H1 (cell line): ENCODE data around the gene CRABP1. TPM values are rescaled to one million over a fixed set of nuclear protein-coding genes. Genes with fewer than 3 reads are reported as not detected.

Experiments used
- CTCF ChIA-PET: fragments of 300-600 bp; sonication (Branson Sonifier 250); formaldehyde crosslinking; loops from one replicate; lab custom pipeline; 2021; ENCODE audit not compliant: partially characterized antibody; lab: Charles Lee
- POLR2A ChIA-PET: fragments of 300-600 bp; sonication (Branson Sonifier 250); formaldehyde crosslinking; loops from one replicate; lab custom pipeline; 2021; ENCODE audit warnings: inconsistent platforms; ENCODE audit not compliant: partially characterized antibody; lab: Charles Lee
- DNase-seq, 2 experiments: peaks; one replicate each; pipeline versions ENCODE4 v3.0.0 to v3.0.0-alpha.2; 2010 to 2022; ENCODE audit warnings: low spot score in 2 of 2, low read depth in 1 of 2, mixed read lengths in 1 of 2
- FAIRE-seq: peaks from 2 replicates; lab custom pipeline; 2011; peaks lifted over from hg19 to GRCh38; lab: Jason Lieb, UNC
- H2AFZ ChIP-seq: 2 replicates; pipeline ENCODE4 v1.8.1; 2012; ENCODE audit warnings: low read length, inconsistent platforms
- H2AK5ac ChIP-seq: 2 replicates; pipeline ENCODE4 v1.6.1; 2013; ENCODE audit warnings: low read depth, low read length
- H2BK120ac ChIP-seq: replicated peaks from 2 replicates; pipeline ENCODE3; 2013; ENCODE audit warnings: low read depth, low read length, inconsistent platforms
- H2BK12ac ChIP-seq: 2 replicates; pipeline ENCODE4 v1.6.1; 2013; ENCODE audit warnings: low read depth, low read length
- H2BK15ac ChIP-seq: 2 replicates; pipeline ENCODE4 v1.6.1; 2013; ENCODE audit warnings: low read length
- H2BK20ac ChIP-seq: 2 replicates; pipeline ENCODE4 v1.6.1; 2013; ENCODE audit warnings: low read length
- H2BK5ac ChIP-seq: 2 replicates; pipeline ENCODE4 v1.6.1; 2013; ENCODE audit warnings: low read depth, low read length
- H3K14ac ChIP-seq: 2 replicates; pipeline ENCODE4 v1.6.1; 2013; ENCODE audit warnings: inconsistent platforms; ENCODE audit not compliant: insufficient read length
- H3K18ac ChIP-seq: 2 replicates; pipeline ENCODE4 v1.6.1; 2013; ENCODE audit warnings: low read length; ENCODE audit errors: extremely low read depth
- H3K23ac ChIP-seq: 2 replicates; pipeline ENCODE4 v1.6.1; 2013; ENCODE audit warnings: inconsistent platforms; ENCODE audit not compliant: insufficient read length
- H3K23me2 ChIP-seq: 2 replicates; pipeline ENCODE4 v1.6.1; 2013; ENCODE audit warnings: low read depth, low read length
- H3K27ac ChIP-seq: 2 replicates; pipeline ENCODE4 v1.6.1; 2011; ENCODE audit warnings: low read depth, low read length, inconsistent platforms
- H3K27me3 ChIP-seq, 4 experiments: replicated peaks in 1 of 4; 1 replicate in 1 of 4; 2 replicates in 3 of 4; pipeline versions ENCODE4 v1.6.1 to v1.8.1; 2011 to 2013; ENCODE audit warnings: low read length in 3 of 4, mild to moderate bottlenecking in 3 of 4, inconsistent platforms in 2 of 4, mixed read lengths in 2 of 4, moderate library complexity in 1 of 4; ENCODE audit not compliant: control insufficient read depth in 3 of 4, insufficient read depth in 3 of 4; ENCODE audit errors: extremely low read depth in 1 of 4
- H3K36me3 ChIP-seq, 4 experiments: 2 replicates each; pipeline versions ENCODE4 v1.6.1 to v1.8.1; 2011 to 2013; ENCODE audit warnings: mild to moderate bottlenecking in 4 of 4, low read length in 3 of 4, moderate library complexity in 2 of 4, control low read depth in 1 of 4, inconsistent platforms in 1 of 4; ENCODE audit not compliant: insufficient read depth in 4 of 4, control insufficient read depth in 2 of 4
- H3K4ac ChIP-seq: replicated peaks from 2 replicates; pipeline ENCODE3; 2013; ENCODE audit warnings: low read length, low read depth, mixed read lengths, inconsistent platforms; ENCODE audit not compliant: insufficient read length
- H3K4me1 ChIP-seq, 4 experiments: replicated peaks in 1 of 4; 1 replicate in 1 of 4; 2 replicates in 3 of 4; pipeline versions ENCODE4 v1.6.1 to v1.8.1; 2011 to 2013; ENCODE audit warnings: low read length in 3 of 4, inconsistent platforms in 2 of 4, mixed read lengths in 1 of 4; ENCODE audit not compliant: insufficient read depth in 4 of 4, control insufficient read depth in 3 of 4
- H3K4me2 ChIP-seq, 2 experiments: 2 replicates each; pipeline versions ENCODE4 v1.6.1 to v1.8.1; 2011 to 2013; ENCODE audit warnings: low read depth in 2 of 2, low read length in 2 of 2, control low read depth in 1 of 2, inconsistent platforms in 1 of 2, mild to moderate bottlenecking in 1 of 2; ENCODE audit not compliant: insufficient read depth in 1 of 2
- H3K4me3 ChIP-seq, 4 experiments: fragments of 200-600, 300-600 bp in 1 of 4; sonication (generic), shearing (Covaris generic), sonication (Bioruptor Twin) in 1 of 4; 2 replicates each; pipeline versions ENCODE4 v1.5.1 to v1.8.1; 2011 to 2016; ENCODE audit warnings: low read length in 4 of 4, low read depth in 3 of 4, control low read depth in 2 of 4, inconsistent platforms in 2 of 4, mild to moderate bottlenecking in 2 of 4, mixed read lengths in 1 of 4, moderate library complexity in 1 of 4; ENCODE audit not compliant: insufficient read depth in 2 of 4; ENCODE audit errors: extremely low read depth in 1 of 4
- H3K56ac ChIP-seq: replicated peaks from 2 replicates; pipeline ENCODE3; 2013; ENCODE audit warnings: low read depth, mild to moderate bottlenecking, mixed read lengths, low read length, inconsistent platforms; ENCODE audit not compliant: insufficient read length
- H3K79me1 ChIP-seq: 2 replicates; pipeline ENCODE4 v1.6.1; 2013; ENCODE audit warnings: low read depth, low read length, control low read depth
- H3K79me2 ChIP-seq, 2 experiments: 2 replicates each; pipeline versions ENCODE4 v1.6.1 to v1.8.1; 2012 to 2013; ENCODE audit warnings: low read length in 2 of 2, mild to moderate bottlenecking in 2 of 2, inconsistent platforms in 1 of 2; ENCODE audit not compliant: insufficient read depth in 2 of 2, control insufficient read depth in 1 of 2
- H3K9ac ChIP-seq, 4 experiments: replicated peaks in 1 of 4; 1 replicate in 1 of 4; 2 replicates in 3 of 4; pipeline versions ENCODE4 v1.6.1 to v1.8.1; 2011 to 2013; ENCODE audit warnings: low read depth in 3 of 4, low read length in 3 of 4, control low read depth in 2 of 4, mild to moderate bottlenecking in 2 of 4, moderate library complexity in 2 of 4, inconsistent platforms in 1 of 4; ENCODE audit errors: extremely low read depth in 1 of 4
- H3K9me3 ChIP-seq, 2 experiments: 2 replicates each; pipeline versions ENCODE4 v1.6.1 to v1.8.1; 2012 to 2013; ENCODE audit warnings: mild to moderate bottlenecking in 2 of 2, moderate library complexity in 2 of 2, control low read depth in 1 of 2, inconsistent platforms in 1 of 2, low read depth in 1 of 2, low read length in 1 of 2, mixed read lengths in 1 of 2; ENCODE audit not compliant: insufficient read depth in 2 of 2
- H4K20me1 ChIP-seq, 2 experiments: replicated peaks in 1 of 2; 2 replicates each; pipeline versions ENCODE3 to v1.8.1; 2011 to 2013; ENCODE audit warnings: inconsistent platforms in 2 of 2, low read length in 2 of 2, mild to moderate bottlenecking in 1 of 2; ENCODE audit not compliant: insufficient read depth in 2 of 2, control insufficient read depth in 1 of 2
- H4K5ac ChIP-seq: 2 replicates; pipeline ENCODE4 v1.6.1; 2013; ENCODE audit warnings: low read length, low read depth, mixed read lengths, inconsistent platforms; ENCODE audit not compliant: insufficient read length
- H4K8ac ChIP-seq: 2 replicates; pipeline ENCODE4 v1.8.0; 2013; ENCODE audit warnings: mild to moderate bottlenecking, moderate library complexity, low read length, inconsistent platforms; ENCODE audit not compliant: insufficient read depth; ENCODE audit errors: extremely low read depth
- H4K91ac ChIP-seq: replicated peaks from 2 replicates; pipeline ENCODE3; 2013; ENCODE audit warnings: low read length, mixed read lengths, inconsistent platforms; ENCODE audit not compliant: insufficient read length
- ATF3 ChIP-seq: IDR thresholded peaks from 2 replicates; pipeline ENCODE4 v1.6.1; 2011; ENCODE audit warnings: low read depth, mild to moderate bottlenecking, low read length; ENCODE audit not compliant: insufficient read depth
- CBX8 ChIP-seq: fragments of 300-800, 300-1000 bp; sonication (generic); IDR thresholded peaks from 2 replicates; pipeline ENCODE4 v1.7.1; 2016; ENCODE audit warnings: low read depth, low read length, borderline replicate concordance
- CHD2 ChIP-seq: IDR thresholded peaks from 2 replicates; pipeline ENCODE4 v1.6.1; 2012; ENCODE audit warnings: low read length, improper control_type of control experiment
- GABPA ChIP-seq: IDR thresholded peaks from 2 replicates; pipeline ENCODE4 v1.6.1; 2011; ENCODE audit warnings: mild to moderate bottlenecking, low read length, moderate library complexity, borderline replicate concordance; ENCODE audit not compliant: insufficient read depth
- RXRA ChIP-seq: IDR thresholded peaks from 2 replicates; pipeline ENCODE4 v1.6.1; 2011; ENCODE audit warnings: low read depth, mild to moderate bottlenecking, low read length, moderate library complexity; ENCODE audit not compliant: insufficient read depth
- WGBS, 2 experiments: shearing (Covaris generic) in 1 of 2; methylation state at CpG; one replicate each; pipeline versions ENCODE4 v1.1.6 to v1.1.7; 2013 to 2015; ENCODE audit warnings: low lambda C conversion rate in 2 of 2, mixed read lengths in 2 of 2, inconsistent platforms in 1 of 2, low coverage in 1 of 2, missing lambda C conversion rate in 1 of 2; ENCODE audit not compliant: insufficient replicate concordance in 2 of 2, insufficient coverage in 1 of 2, insufficient read length in 1 of 2; ENCODE audit errors: extremely low coverage in 1 of 2, missing lambda C conversion rate in 1 of 2; 5-methylcytosine and 5-hydroxymethylcytosine counted together
- polyA plus RNA-seq, 7 experiments: library from polyadenylated mRNA; depleted of rRNA in 3 of 7; stranded (reverse) in 5 of 7; unstranded in 2 of 7; fragments of >200 nt in 5 of 7; fragments of 200-250 nt in 2 of 7; gene quantifications; 1 replicate in 5 of 7; 2 replicates in 1 of 7; 4 replicates in 1 of 7; pipeline versions ENCODE4 v1.2.1 to v1.2.3, GENCODE V29; 2011 to 2013; ENCODE audit warnings: missing spikeins in 2 of 7, mixed read lengths in 2 of 7
- total RNA-seq: library from RNA; stranded (reverse); fragmentation: NEBNext Ultra II Directional; extraction: Animal tissue kit (Norgen Biotek cat#: 25700); gene quantifications from 2 replicates; pipeline ENCODE4 v1.2.1, GENCODE V29; 2021

The CRABP1 gene
- total and polyA plus RNA-seq, 2 of the 8 experiments (the other 6 are each of a cell fraction or from before 2014, with no cell fraction given) = 385 to 655 TPM

GRCh38 chr15:78321041-78321570 lies 19.0 kb upstream of the CRABP1 start:
- Histone ChIP-seq H3K4me1 (peaks cover 8 to 28% (median 23%) of the 10 kb centered on the region in 4 experiments), H2BK15ac (peak overlapping the region; percentile 81; the same call in 1 of the 2 replicates), H3K4me3 (no peak overlapping the region), H3K9me3 (no peaks in the 10 kb centered on the region), H4K91ac (peak overlapping the region; percentile 5), H2BK20ac (peak overlapping the region; percentile 72; the same call in 1 of the 2 replicates), H4K5ac (no peak overlapping the region), H3K18ac (peak overlapping the region; percentile 76; the same call in 1 of the 2 replicates), H4K8ac (no peak overlapping the region), H3K79me2 (no peaks in the 10 kb centered on the region), H3K36me3 (no peaks in the 10 kb centered on the region), H2AFZ (0 out of 2 replicates have a peak overlapping the region, but pooled peaks have one; percentile 12), H3K14ac (no peak overlapping the region), H3K56ac (no peak overlapping the region), H3K79me1 (no peaks in the 10 kb centered on the region), H3K4ac (no peak overlapping the region), H3K4me2 (no peak overlapping the region), H2AK5ac (no peak overlapping the region), H2BK5ac (no peak overlapping the region), H3K23ac (no peak overlapping the region), H3K27me3 (no peaks in the 10 kb centered on the region), H4K20me1 (no peaks in the 10 kb centered on the region), H3K9ac (no peak overlapping the region; a peak in 1 of 7 replicates), H2BK120ac (no peak overlapping the region), H2BK12ac (peak overlapping the region; percentile 60; the same call in 1 of the 2 replicates), H3K27ac (no peak overlapping the region), H3K23me2 (no peaks in the 10 kb centered on the region)
- FAIRE-seq (no peak), DNase-seq (no peak)
- CTCF ChIA-PET = interaction anchor here (0.9 to 5.6 kb wide), 14 partner anchors 9 to 162 kb away, joined by 3 to 42 read pairs (median 3); partner anchors contain the start of gene CRABP1
- POLR2A ChIA-PET = interaction anchor here (0.5 to 2.7 kb wide), 7 partner anchors 19 to 116 kb away, joined by 3 to 15 read pairs (median 3); partner anchors contain the start of genes CRABP1, IREB2 and SKIC8
- TF ChIP-seq ATF3 (no peak), RXRA (no peak), CHD2 (no peak), GABPA (0 out of 2 replicates have a peak, but pooled peaks have one; percentile 44), CBX8 (no peak)
- WGBS, 2 experiments = 79% methylated on average over 15 of the region's 17 CpGs; no CpG with 5 or more reads in 1 of the 2 experiments
